Common myeloid progenitor, CD34-positive (primary cell): ENCODE data around the gene SMC1B.
"Not testable (repeated sequence)": the region's sequence is repeated elsewhere in the genome, so short reads cannot be mapped to it uniquely, and the experiment has no call there.

ENCODE experiments used
- CTCF ChIA-PET: fragments of 350-600 bp; sonication (Branson Sonifier 250); formaldehyde crosslinking; loops from one replicate; lab custom pipeline; 2021; ENCODE audit warnings: antibody characterized with exemption; lab: Charles Lee
- POLR2A ChIA-PET: fragments of 350-600 bp; sonication (Branson Sonifier 250); formaldehyde crosslinking; loops from one replicate; lab custom pipeline; 2021; ENCODE audit warnings: antibody characterized with exemption; lab: Charles Lee
- DNase-seq, 3 donors: peaks; one replicate each; pipeline versions ENCODE4 v3.0.0 to v3.0.0-alpha.2; 2013
- H3K27ac ChIP-seq, 2 experiments: 1 replicate in 1 of 2; 2 replicates in 1 of 2; pipeline ENCODE4 v1.7.0; 2013; ENCODE audit warnings: inconsistent platforms in 2 of 2, low read length in 2 of 2, mild to moderate bottlenecking in 2 of 2, low read depth in 1 of 2, moderate library complexity in 1 of 2; ENCODE audit not compliant: severe bottlenecking in 2 of 2, insufficient read depth in 1 of 2, poor library complexity in 1 of 2
- H3K27me3 ChIP-seq, 5 experiments: replicated peaks in 2 of 5; 1 replicate in 3 of 5; 2 replicates in 2 of 5; pipeline versions ENCODE4 v1.6.1 to v1.7.0; 2013; ENCODE audit warnings: low read length in 4 of 5, mild to moderate bottlenecking in 2 of 5, moderate library complexity in 2 of 5, inconsistent platforms in 1 of 5; ENCODE audit not compliant: insufficient read depth in 5 of 5, control insufficient read depth in 4 of 5
- H3K36me3 ChIP-seq, 4 experiments: 1 replicate in 2 of 4; 2 replicates in 2 of 4; pipeline versions ENCODE4 v1.6.1 to v1.7.0; 2013; ENCODE audit warnings: low read length in 3 of 4, control low read depth in 1 of 4, mild to moderate bottlenecking in 1 of 4; ENCODE audit not compliant: control insufficient read depth in 4 of 4, insufficient read depth in 4 of 4
- H3K4me1 ChIP-seq, 4 experiments: 1 replicate in 3 of 4; 2 replicates in 1 of 4; pipeline versions ENCODE4 v1.6.1 to v1.7.1; 2013; ENCODE audit warnings: low read length in 3 of 4, mild to moderate bottlenecking in 3 of 4, control low read depth in 1 of 4, inconsistent platforms in 1 of 4, moderate library complexity in 1 of 4; ENCODE audit not compliant: control insufficient read depth in 4 of 4, insufficient read depth in 4 of 4; ENCODE audit errors: control extremely low read depth in 1 of 4
- H3K4me3 ChIP-seq, 7 experiments: 1 replicate in 4 of 7; 2 replicates in 3 of 7; pipeline versions ENCODE4 v1.5.1 to v1.7.0; 2013; ENCODE audit warnings: mild to moderate bottlenecking in 7 of 7, low read length in 6 of 7, moderate library complexity in 6 of 7, inconsistent platforms in 2 of 7, low read depth in 2 of 7, control low read depth in 1 of 7; ENCODE audit not compliant: insufficient read depth in 4 of 7, control insufficient read depth in 1 of 7; ENCODE audit errors: extremely low read depth in 1 of 7
- H3K9me3 ChIP-seq, 5 experiments: 1 replicate in 4 of 5; 2 replicates in 1 of 5; pipeline versions ENCODE4 v1.6.1 to v1.7.1; 2013; ENCODE audit warnings: low read length in 4 of 5, mild to moderate bottlenecking in 2 of 5, inconsistent platforms in 1 of 5, low read depth in 1 of 5, moderate library complexity in 1 of 5; ENCODE audit not compliant: control insufficient read depth in 4 of 5, insufficient read depth in 2 of 5; ENCODE audit errors: control extremely low read depth in 1 of 5
- WGBS: methylation state at CpG from one replicate; pipeline ENCODE4 v1.1.5; 2013; ENCODE audit not compliant: insufficient coverage; 5-methylcytosine and 5-hydroxymethylcytosine counted together

SMC1B gene

GRCh38 chr22:45302751-45303150 lies 110.6 kb downstream of the SMC1B start:
- POLR2A ChIA-PET: no interaction called here
- Histone ChIP-seq H3K27ac (no peak overlapping the region), H3K36me3 (no peaks in the 10 kb centered on the region), H3K4me1 (peaks cover 0 to 5% (median 0%) of the 10 kb centered on the region in 4 experiments), H3K27me3 (no peaks in the 10 kb centered on the region), H3K4me3 (no peak overlapping the region), H3K9me3 (no peaks in the 10 kb centered on the region)
- WGBS: 100% methylated on average over 1 of the region's 8 CpGs
- CTCF ChIA-PET: interaction anchor here (1.2 kb wide), 1 partner anchor 10 kb away, joined by 6 read pairs; no protein-coding TSS in a partner anchor
- peak in 1 of 3 donors; percentile 12 for DNase-seq

GRCh38 chr22:45298934-45299505 lies 114.4 kb downstream of the SMC1B start:
- Histone ChIP-seq H3K4me1 (peaks cover 0 to 7% (median 2%) of the 10 kb centered on the region in 4 experiments), H3K4me3 (no peak overlapping the region), H3K36me3 (no peaks in the 10 kb centered on the region), H3K9me3 (no peaks in the 10 kb centered on the region), H3K27ac (no peak overlapping the region), H3K27me3 (no peaks in the 10 kb centered on the region)
- 89% methylated on average over 14 of the region's 15 CpGs for WGBS
- no peak for DNase-seq
- POLR2A ChIA-PET: no interaction called here
- CTCF ChIA-PET: interaction anchor here (1.3 kb wide), 1 partner anchor 9 kb away, joined by 3 read pairs; no protein-coding TSS in a partner anchor

- no peaks in the 10 kb centered on the region for H3K27me3 ChIP-seq
- no peak overlapping the region for H3K27ac ChIP-seq
- WGBS: 38% methylated on average over 11 of the region's 13 CpGs
- ChIA-PET CTCF (interaction anchor here (2.0 kb wide), 1 partner anchor 140 kb away, joined by 5 read pairs; no protein-coding TSS in a partner anchor), POLR2A (interaction anchor here (0.5 to 1.0 kb wide), 2 partner anchors 17 to 453 kb away, joined by 3 read pairs; no protein-coding TSS in a partner anchor)
- H3K36me3 ChIP-seq: no peaks in the 10 kb centered on the region
- H3K4me1 ChIP-seq: peaks cover 0 to 19% (median 7%) of the 10 kb centered on the region in 4 experiments
- H3K4me3 ChIP-seq: no peak overlapping the region
- peak in 2 of 3 donors; percentile 71 to 81 for DNase-seq
- H3K9me3 ChIP-seq: no peaks in the 10 kb centered on the region
Observed at GRCh38 chr22:45296628-45297297, 116.6 kb downstream of the SMC1B start.

GRCh38 chr22:45295492-45295891 lies 117.9 kb downstream of the SMC1B start:
- 96% methylated on average over 9 of the region's 9 CpGs for WGBS
- POLR2A ChIA-PET: no interaction called here

GRCh38 chr22:45295004-45295403 lies 118.4 kb downstream of the SMC1B start:
- POLR2A ChIA-PET: not testable (repeated sequence)
- WGBS: 96% methylated on average over 4 of the region's 6 CpGs

More at GRCh38 chr22:45295492-45295891, 117.9 kb downstream of the SMC1B start:
- CTCF ChIA-PET: interaction anchor here (1.4 to 2.0 kb wide), 3 partner anchors 11 to 142 kb away, joined by 3 to 5 read pairs (median 4); no protein-coding TSS in a partner anchor
- Histone ChIP-seq H3K27ac (no peak overlapping the region), H3K4me3 (no peak overlapping the region), H3K27me3 (no peaks in the 10 kb centered on the region), H3K9me3 (no peaks in the 10 kb centered on the region), H3K36me3 (no peaks in the 10 kb centered on the region), H3K4me1 (peaks cover 0 to 19% (median 7%) of the 10 kb centered on the region in 4 experiments)
- DNase-seq: no peak

More at GRCh38 chr22:45295004-45295403, 118.4 kb downstream of the SMC1B start:
- CTCF ChIA-PET: interaction anchor here (0.7 to 2.0 kb wide), 4 partner anchors 12 to 355 kb away, joined by 3 to 5 read pairs (median 4); no protein-coding TSS in a partner anchor
- not testable (repeated sequence) for H3K9me3 ChIP-seq, H3K36me3 ChIP-seq, H3K27me3 ChIP-seq, DNase-seq, H3K4me3 ChIP-seq, H3K27ac ChIP-seq
- H3K4me1 ChIP-seq: peaks cover 0 to 19% (median 7%) of the 10 kb centered on the region in 4 experiments
